GM21786 (cell line): ENCODE data around the gene MRPL51.
"Not testable (repeated sequence)": the region's sequence is repeated elsewhere in the genome, so short reads cannot be mapped to it uniquely, and the experiment has no call there.

ENCODE experiments used
- ATAC-seq: cut with Tn5 transposase; IDR thresholded peaks from one replicate; pipeline ENCODE4 v1.9.1; 2021; ENCODE audit not compliant: unreplicated experiment

The MRPL51 gene

GRCh38 chr12:6489449-6489848 is 3.6 kb downstream of the MRPL51 start:
- no peak for ATAC-seq

GRCh38 chr12:6488240-6488639 is 4.8 kb downstream of the MRPL51 start:
- ATAC-seq, result no peak

- no peak for ATAC-seq
Observed at GRCh38 chr12:6478416-6478815, 14.6 kb downstream of the MRPL51 start.

- not testable (repeated sequence) for ATAC-seq
Observed at GRCh38 chr12:6477601-6478377, 15.3 kb downstream of the MRPL51 start.

- no peak for ATAC-seq
Observed at GRCh38 chr12:6476489-6476888, 16.6 kb downstream of the MRPL51 start.

GRCh38 chr12:6475233-6475975 is 17.7 kb downstream of the MRPL51 start:
- not testable (repeated sequence) for ATAC-seq

GRCh38 chr12:6472491-6472890 is 20.6 kb downstream of the MRPL51 start:
- no peak for ATAC-seq

- ATAC-seq, result no peak
Observed at GRCh38 chr12:6471989-6472360, 21.1 kb downstream of the MRPL51 start.

- ATAC-seq, result peak; percentile 84
Observed at GRCh38 chr12:6470375-6471163, 22.5 kb downstream of the MRPL51 start, which contains the start of gene VAMP1. VAMP1 (minus strand) TSS chr12:6470677; CDS start chr12:6470531, 146 bp downstream.

- ATAC-seq, result no peak
Observed at GRCh38 chr12:6469609-6470374, 23.3 kb downstream of the MRPL51 start.

- no peak for ATAC-seq
Observed at GRCh38 chr12:6469092-6469491, 24.0 kb downstream of the MRPL51 start.

- no peak for ATAC-seq
Observed at GRCh38 chr12:6468283-6468575, 24.8 kb downstream of the MRPL51 start.

GRCh38 chr12:6467571-6468282 is 25.3 kb downstream of the MRPL51 start:
- not testable (repeated sequence) for ATAC-seq

- not testable (repeated sequence) for ATAC-seq
Observed at GRCh38 chr12:6466751-6467150, 26.3 kb downstream of the MRPL51 start.

- ATAC-seq, result no peak
Observed at GRCh38 chr12:6466184-6466573, 26.9 kb downstream of the MRPL51 start.

GRCh38 chr12:6465467-6466183 is 27.4 kb downstream of the MRPL51 start:
- ATAC-seq, result no peak

GRCh38 chr12:6464531-6464930 is 28.5 kb downstream of the MRPL51 start:
- no peak for ATAC-seq

- ATAC-seq, result no peak
Observed at GRCh38 chr12:6463858-6464257, 29.2 kb downstream of the MRPL51 start.

GRCh38 chr12:6463216-6463615 is 29.8 kb downstream of the MRPL51 start:
- no peak for ATAC-seq
